HepG2 (cell line): ENCODE results near the gene PRSS33. TPM values are rescaled to one million over a fixed set of nuclear protein-coding genes. Genes with fewer than 3 reads are reported as not detected.

ENCODE experiments used
- ATAC-seq: fragments of 200-7000 bp; cut with Tn5 transposase; 3 replicates; pipeline ENCODE4 v1.9.1; 2020; ENCODE audit warnings: mild to moderate bottlenecking, moderate library complexity
- BruUV-seq: library from RNA; stranded (reverse); fragments of 400-500 nt; replicated peaks from 2 replicates; lab custom pipeline; 2021; lab: Mats Ljungman, UMichigan
- CTCF ChIA-PET: fragments of 300-600 bp; formaldehyde crosslinking; extraction: SDS; loops from one replicate; lab custom pipeline; 2021; ENCODE audit warnings: low total read pairs, inconsistent platforms, low intra/inter-chr PET ratio; lab: Yijun Ruan, JAX
- POLR2A ChIA-PET: fragments of 350-600 bp; sonication (Branson Sonifier 250); formaldehyde crosslinking; loops from one replicate; lab custom pipeline; 2020; ENCODE audit warnings: antibody characterized with exemption, inconsistent platforms; lab: Yijun Ruan, JAX
- DNase-seq: peaks from one replicate; pipeline ENCODE4 v3.0.0-alpha.2; 2015; ENCODE audit warnings: low spot score
- FAIRE-seq: peaks from 3 replicates; lab custom pipeline; 2011; peaks lifted over from hg19 to GRCh38; lab: Jason Lieb, UNC
- H2AFZ ChIP-seq: one replicate; pipeline ENCODE4 v1.6.1; 2011; ENCODE audit warnings: low read length, inconsistent platforms
- H3K27ac ChIP-seq: fragments of 300-600 bp; 3 replicates; pipeline ENCODE4 v1.8.0; 2011; ENCODE audit warnings: mixed run types, mild to moderate bottlenecking, mixed read lengths, low read length, inconsistent platforms; ENCODE audit not compliant: insufficient read depth; ENCODE audit errors: extremely low read length
- H3K27me3 ChIP-seq, 2 experiments: fragments of 200-600 bp in 1 of 2; 2 replicates in 1 of 2; 3 replicates in 1 of 2; pipeline versions ENCODE4 v1.6.0 to v1.8.0; 2011; ENCODE audit warnings: low read length in 2 of 2, mild to moderate bottlenecking in 2 of 2, moderate library complexity in 2 of 2, inconsistent platforms in 1 of 2; ENCODE audit not compliant: insufficient read depth in 2 of 2, control insufficient read depth in 1 of 2
- H3K36me3 ChIP-seq, 2 experiments: fragments of 200-600 bp in 1 of 2; replicated peaks in 1 of 2; 2 replicates in 1 of 2; 3 replicates in 1 of 2; pipeline versions ENCODE4 v1.5.1 to v1.8.0; 2011; ENCODE audit warnings: low read length in 2 of 2, inconsistent platforms in 1 of 2; ENCODE audit not compliant: insufficient read depth in 2 of 2, control insufficient read depth in 1 of 2
- H3K4me1 ChIP-seq: 2 replicates; pipeline ENCODE4 v1.5.1; 2012; ENCODE audit warnings: low read length, inconsistent platforms; ENCODE audit not compliant: insufficient read depth
- H3K4me2 ChIP-seq: 2 replicates; pipeline ENCODE4 v1.6.0; 2011; ENCODE audit warnings: low read depth, low read length, inconsistent platforms
- H3K4me3 ChIP-seq, 3 experiments: fragments of 200-600 bp in 1 of 3; sonication (generic), shearing (Covaris generic) in 1 of 3; replicated peaks in 1 of 3; 2 replicates each; pipeline ENCODE4 v1.5.1; 2011 to 2016; ENCODE audit warnings: low read length in 3 of 3, inconsistent platforms in 2 of 3, low read depth in 2 of 3, mild to moderate bottlenecking in 2 of 3, control low read depth in 1 of 3, mixed read lengths in 1 of 3; ENCODE audit not compliant: insufficient read depth in 1 of 3
- H3K79me2 ChIP-seq: one replicate; pipeline ENCODE4 v1.6.1; 2011; ENCODE audit warnings: low read length, inconsistent platforms; ENCODE audit not compliant: insufficient read depth
- H3K9ac ChIP-seq: 2 replicates; pipeline ENCODE4 v1.6.0; 2011; ENCODE audit warnings: mild to moderate bottlenecking, low read depth, low read length, inconsistent platforms; ENCODE audit not compliant: insufficient read depth
- H3K9me3 ChIP-seq: 2 replicates; pipeline ENCODE4 v1.5.1; 2012; ENCODE audit warnings: mild to moderate bottlenecking, low read length
- H4K20me1 ChIP-seq: 2 replicates; pipeline ENCODE4 v1.6.0; 2011; ENCODE audit warnings: inconsistent platforms, mild to moderate bottlenecking, low read length, moderate library complexity; ENCODE audit not compliant: insufficient read depth
- ZNF687 ChIP-seq: sonication (generic); formaldehyde crosslinking; IDR thresholded peaks from 2 replicates; pipeline ENCODE4 v1.5.1; 2020; ENCODE audit warnings: mild to moderate bottlenecking, missing genetic modification reagents, moderate library complexity
- ZNF75D ChIP-seq: sonication (generic); formaldehyde crosslinking; IDR thresholded peaks from 2 replicates; pipeline ENCODE4 v1.8.1; 2023; ENCODE audit warnings: missing genetic modification reagents, mild to moderate bottlenecking, borderline replicate concordance
- WGBS: methylation state at CpG from one replicate; pipeline ENCODE4 v1.1.6; 2017; ENCODE audit warnings: low lambda C conversion rate; 5-methylcytosine and 5-hydroxymethylcytosine counted together
- in situ Hi-C: cut with HindIII; loops from 2 replicates; pipeline ENCODE4 v1.10.0; 2017; ENCODE audit warnings: low pct_unique_long_range_greater_than_20kb; ENCODE audit not compliant: extremely low pct_ligation_motif_present
- intact Hi-C: fragments of 100-400 bp; cut with micrococcal nuclease; formaldehyde crosslinking; loops from one replicate; pipeline ENCODE4 v1.10.0; 2022; ENCODE audit not compliant: unreplicated experiment
- polyA plus RNA-seq, 8 experiments: library from polyadenylated mRNA; depleted of rRNA in 3 of 8; stranded (reverse) in 7 of 8; unstranded in 1 of 8; fragments of >200 nt; fragmentation: Illumina TruSeq in 4 of 8; extraction: Trizol in 4 of 8; gene quantifications; 2 replicates each; pipeline versions ENCODE4 v1.2.1 to v1.2.3, GENCODE V29; 2011 to 2016; ENCODE audit warnings: low read depth in 4 of 8, missing spikeins in 1 of 8, mixed read lengths in 1 of 8; ENCODE audit not compliant: insufficient read depth in 1 of 8
- total RNA-seq, 5 experiments: library from RNA; depleted of rRNA; stranded (reverse); fragments of >200 nt; fragmentation: Illumina TruSeq; extraction: Trizol; gene quantifications; 2 replicates each; pipeline ENCODE4 v1.2.3, GENCODE V29; 2016; ENCODE audit warnings: low read depth in 1 of 5

The PRSS33 gene
- total and polyA plus RNA-seq, 2 of the 13 experiments (the other 11 are each of a cell fraction or from before 2014, with no cell fraction given) = not detected

- FAIRE-seq = no peak
- no peaks in the 10 kb centered on the region for H3K36me3 ChIP-seq
- CTCF ChIA-PET = no interaction called here
- H2AFZ ChIP-seq = no peak overlapping the region
- H3K27ac ChIP-seq = no peak overlapping the region
- DNase-seq = no peak
- POLR2A ChIA-PET = interaction anchor here (0.6 kb wide), 1 partner anchor 22 kb away, joined by 3 read pairs; no protein-coding TSS in a partner anchor
- no peak overlapping the region for H3K4me2 ChIP-seq
- H3K9me3 ChIP-seq = no peaks in the 10 kb centered on the region
- no peak for ATAC-seq
- H3K79me2 ChIP-seq = no peaks in the 10 kb centered on the region
- no peaks in the 10 kb centered on the region for H4K20me1 ChIP-seq
- no peak overlapping the region for H3K4me3 ChIP-seq
- H3K4me1 ChIP-seq = peaks cover 46% of the 10 kb centered on the region
- TF ChIP-seq ZNF75D (CRISPR knock-in tag) (no peak), ZNF687 (CRISPR knock-in tag) (peak; percentile 16; the same call in 1 of the 2 replicates)
- TF ChIP-seq, all 625 proteins: peak for 1
- WGBS = no CpG with 5 or more reads among the region's 15 CpGs
- in situ Hi-C loops = loop anchor here (5.0 kb wide), 1 partner anchor 40 kb away; the partner anchor contains the start of gene PRSS33
- H3K9ac ChIP-seq = no peak overlapping the region
- H3K27me3 ChIP-seq = peaks cover 1 to 80% of the 10 kb centered on the region in 2 experiments
- no TSS peak for BruUV-seq
- intact Hi-C loops = no loop called here
Measured at GRCh38 chr16:2827374-2827791, 40.0 kb upstream of the PRSS33 start.
